Ovary (tissue), 3 donors: ENCODE results near the gene EFCAB5.

ENCODE experiments used
- CTCF ChIP-seq, 3 donors: fragments of 450-650 bp in 2 of 3; fragments of 200-600 bp in 1 of 3; IDR thresholded peaks; one replicate each; pipeline versions ENCODE4 v1.5.1 to v1.8.0; 2016 to 2022; ENCODE audit warnings: antibody characterized with exemption in 3 of 3, mild to moderate bottlenecking in 1 of 3
- POLR2A ChIP-seq: fragments of 450-650 bp; IDR thresholded peaks from one replicate; pipeline ENCODE4 v1.6.1; 2017; ENCODE audit warnings: antibody characterized with exemption, mild to moderate bottlenecking, moderate library complexity
- donor health status: DM: no; HTN: no; CAD: no.

- no peak for TF ChIP-seq POLR2A
- no peak for TF ChIP-seq CTCF (IDR thresholded peaks at IDR 0.05)
Observed at GRCh38 chr17:30000755-30001257, 59.4 kb downstream of the EFCAB5 start.
